Adrenal gland (tissue), 12 donors: ENCODE results near the gene SDK1. TPM values are rescaled to one million over a fixed set of nuclear protein-coding genes. Genes with fewer than 3 reads are reported as not detected.
A peak's percentile ranks its signal among the peaks of the same experiment; 100 is the strongest.

Experiments
- DNase-seq, 7 donors: peaks; one replicate each; pipeline ENCODE4 v3.0.0-alpha.2; 2019 to 2020
- H3K27ac ChIP-seq, 5 donors: fragments of 200-600 bp; sonication (generic) in 4 of 5; 1 replicate in 3 of 5; 2 replicates in 2 of 5; pipeline versions ENCODE4 v1.5.1 to v1.8.0; 2016 to 2020; ENCODE audit warnings: mild to moderate bottlenecking in 1 of 5
- H3K27me3 ChIP-seq: fragments of 200-600 bp; 2 replicates; pipeline ENCODE4 v1.8.0; 2021
- H3K36me3 ChIP-seq, 2 donors: fragments of 200-600 bp; replicated peaks in 1 of 2; 1 replicate in 1 of 2; 2 replicates in 1 of 2; pipeline versions ENCODE4 v1.5.1 to v1.8.0; 2018 to 2022
- H3K4me1 ChIP-seq, 2 donors: fragments of 200-600 bp; replicated peaks in 1 of 2; 1 replicate in 1 of 2; 2 replicates in 1 of 2; pipeline versions ENCODE4 v1.5.1 to v1.8.0; 2018 to 2021
- H3K4me3 ChIP-seq, 4 donors: fragments of 200-600 bp; sonication (generic) in 3 of 4; one replicate each; pipeline ENCODE4 v1.5.1; 2016 to 2018
- H3K9me3 ChIP-seq, 3 donors: fragments of 200-600 bp; sonication (generic) in 1 of 3; replicated peaks in 1 of 3; 1 replicate in 2 of 3; 2 replicates in 1 of 3; pipeline versions ENCODE4 v1.5.1 to v1.8.0; 2016 to 2021
- CTCF ChIP-seq, 6 experiments: fragments of 450-650 bp in 4 of 6; fragments of 200-600 bp in 2 of 6; sonication (generic) in 1 of 6; IDR thresholded peaks; 1 replicate in 5 of 6; 2 replicates in 1 of 6; pipeline versions ENCODE4 v1.5.1 to v1.8.0; 2016 to 2021; ENCODE audit warnings: antibody characterized with exemption in 6 of 6, mild to moderate bottlenecking in 2 of 6, moderate library complexity in 1 of 6
- POLR2A ChIP-seq, 2 donors: fragments of 450-650 bp; IDR thresholded peaks; one replicate each; pipeline ENCODE4 v1.6.1; 2017; ENCODE audit warnings: antibody characterized with exemption in 2 of 2, mild to moderate bottlenecking in 2 of 2, moderate library complexity in 1 of 2
- WGBS, 4 donors: extraction: QIAGEN DNeasy Blood & Tissue Kit in 2 of 4; methylation state at CpG; one replicate each; pipeline versions ENCODE4 v1.1.5 to v1.1.7; 2013 to 2017; 5-methylcytosine and 5-hydroxymethylcytosine counted together
- intact Hi-C, 2 donors: fragments of 100-400 bp; cut with DNase I; formaldehyde crosslinking; loops; one replicate each; pipeline versions ENCODE4 v1.14.1 to v1.15.0; 2022 to 2023
- polyA plus RNA-seq, 3 donors: library from polyadenylated mRNA; stranded (reverse); fragments of 200-250 nt in 2 of 3; fragments of 350-450 nt in 1 of 3; fragmentation: Illumina TruSeq in 1 of 3; extraction: RNeasy Lipid Tissue Mini Kit (QIAGEN cat#74804) in 1 of 3; gene quantifications; one replicate each; pipeline ENCODE4 v1.2.3, GENCODE V29; 2013 to 2014
- total RNA-seq, 9 donors: library from RNA; depleted of rRNA in 4 of 9; stranded (reverse); fragments of >200 nt in 4 of 9; fragments of 120-200 nt in 1 of 9; fragmentation: NEBNext Ultra II Directional in 1 of 9; extraction: Animal tissue kit (Norgen Biotek cat#: 25700) in 1 of 9; gene quantifications; one replicate each; pipeline versions ENCODE4 v1.1.0 to v1.2.4, GENCODE V29; 2013 to 2023
- donor health status: healthy with polysubstance abuse.
- donor health status: Bipolar disorder and iron deficiency.
- donor health status: DM: yes; HTN: yes; CAD: no.
- donor health status: DM: no; HTN: no; CAD: no.
- donor health status: DM: no; HTN: no; CAD: no.
- donor health status: DM: yes; HTN: yes; CAD: no.

SDK1 gene
- total and polyA plus RNA-seq, 12 donors: 0.50 to 3.6 (median 1.5) TPM

GRCh38 chr7:3370068-3370830 is 69.2 kb downstream of the SDK1 start:
- intact Hi-C loops: no loop called here
- WGBS, 4 donors: 74 to 81% (median 78%) methylated on average over 9 of the region's 9 CpGs
- Histone ChIP-seq H3K9me3 (no peaks in the 10 kb centered on the region), H3K36me3 (no peaks in the 10 kb centered on the region), H3K27me3 (no peaks in the 10 kb centered on the region), H3K4me3 (no peak overlapping the region), H3K27ac (no peak overlapping the region), H3K4me1 (no peaks in the 10 kb centered on the region)
- DNase-seq: no peak
- TF ChIP-seq POLR2A (IDR thresholded peaks at IDR 0.05) (no peak), CTCF (IDR thresholded peaks at IDR 0.05) (peak in 1 of 6 experiments; percentile 25)

- intact Hi-C loops: no loop called here
- TF ChIP-seq CTCF (IDR thresholded peaks at IDR 0.05) (no peak), POLR2A (IDR thresholded peaks at IDR 0.05) (no peak)
- H3K27ac ChIP-seq: no peak overlapping the region
- WGBS, 4 donors: 81 to 91% (median 85%) methylated on average over 7 of the region's 7 CpGs
- H3K4me3 ChIP-seq: no peak overlapping the region
- no peaks in the 10 kb centered on the region for H3K27me3 ChIP-seq
- H3K4me1 ChIP-seq: no peaks in the 10 kb centered on the region
- no peak for DNase-seq
- H3K9me3 ChIP-seq: no peaks in the 10 kb centered on the region
- H3K36me3 ChIP-seq: no peaks in the 10 kb centered on the region
These were observed 69.9 kb downstream of the SDK1 start for GRCh38 chr7:3370921-3371320.

GRCh38 chr7:3371601-3372000 is 70.5 kb downstream of the SDK1 start:
- intact Hi-C loops: no loop called here
- 44 to 47% (median 44%) methylated on average over 4 of the region's 4 CpGs for WGBS, 4 donors
- TF ChIP-seq POLR2A (IDR thresholded peaks at IDR 0.05) (no peak), CTCF (IDR thresholded peaks at IDR 0.05) (no peak)
- no peak overlapping the region for H3K27ac ChIP-seq
- H3K4me3 ChIP-seq: no peak overlapping the region
- no peaks in the 10 kb centered on the region for H3K9me3 ChIP-seq
- no peaks in the 10 kb centered on the region for H3K36me3 ChIP-seq
- no peaks in the 10 kb centered on the region for H3K27me3 ChIP-seq
- no peak for DNase-seq
- no peaks in the 10 kb centered on the region for H3K4me1 ChIP-seq

GRCh38 chr7:3374239-3374638 is 73.2 kb downstream of the SDK1 start:
- H3K27ac ChIP-seq: no peak overlapping the region
- TF ChIP-seq POLR2A (IDR thresholded peaks at IDR 0.05) (no peak), CTCF (IDR thresholded peaks at IDR 0.05) (no peak)
- H3K4me3 ChIP-seq: no peak overlapping the region
- no peak for DNase-seq
- H3K36me3 ChIP-seq: no peaks in the 10 kb centered on the region
- 40 to 55% (median 47%) methylated on average over 2 of the region's 2 CpGs for WGBS, 4 donors
- intact Hi-C loops: no loop called here
- no peaks in the 10 kb centered on the region for H3K4me1 ChIP-seq
- no peaks in the 10 kb centered on the region for H3K27me3 ChIP-seq
- H3K9me3 ChIP-seq: no peaks in the 10 kb centered on the region
